ENCODE results near the gene FXR2.

GRCh38 chr17:7580604-7581575 is 33.8 kb downstream of the FXR2 start:
- TF ChIP-seq CTCF (IDR thresholded peaks at IDR 0.05) (no peak), POLR2A (IDR thresholded peaks at IDR 0.05) (no peak), POLR2AphosphoS5 (IDR thresholded peaks at IDR 0.05) (no peak)
